GM19035 (cell line): Measurements from ENCODE around the gene TMCC2.
A peak's percentile ranks its signal among the peaks of the same experiment; 100 is the strongest.
"Not testable (repeated sequence)": the region's sequence is repeated elsewhere in the genome, so short reads cannot be mapped to it uniquely, and the experiment has no call there.

Source experiments
- ATAC-seq: cut with Tn5 transposase; IDR thresholded peaks from one replicate; pipeline ENCODE4 v1.9.1; 2021; ENCODE audit not compliant: unreplicated experiment

TMCC2 gene

GRCh38 chr1:205211839-205212536 lies 15.8 kb upstream of the TMCC2 start:
- peak; percentile 20 for ATAC-seq

- no peak for ATAC-seq
Measured at GRCh38 chr1:205214756-205215155, 13.0 kb upstream of the TMCC2 start.

- ATAC-seq = no peak
Measured at GRCh38 chr1:205216588-205216987, 11.2 kb upstream of the TMCC2 start.

GRCh38 chr1:205217418-205217817 lies 10.3 kb upstream of the TMCC2 start:
- no peak for ATAC-seq

DNA sequence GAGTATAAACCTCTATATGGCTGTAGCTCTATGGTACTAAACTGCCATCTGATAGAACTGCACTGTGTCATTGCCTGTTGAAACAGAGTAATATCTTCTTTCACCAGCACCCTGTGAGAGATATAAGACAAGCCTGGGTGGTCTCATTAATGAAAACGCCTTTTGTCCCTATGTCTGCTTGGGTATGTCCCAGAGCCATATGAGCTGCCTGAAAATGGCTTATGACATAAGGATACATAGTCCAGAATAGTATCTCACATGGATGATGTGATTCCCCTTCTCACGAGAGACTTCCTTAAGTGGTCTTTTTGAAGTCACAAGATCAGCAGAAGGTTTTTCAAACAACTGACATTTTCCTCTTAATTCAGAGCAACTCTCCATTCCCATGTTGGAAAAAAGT lies 7.3 kb upstream of the TMCC2 start:
- no peak for ATAC-seq

GRCh38 chr1:205224736-205225135 lies 3.0 kb upstream of the TMCC2 start:
- ATAC-seq = no peak

DNA sequence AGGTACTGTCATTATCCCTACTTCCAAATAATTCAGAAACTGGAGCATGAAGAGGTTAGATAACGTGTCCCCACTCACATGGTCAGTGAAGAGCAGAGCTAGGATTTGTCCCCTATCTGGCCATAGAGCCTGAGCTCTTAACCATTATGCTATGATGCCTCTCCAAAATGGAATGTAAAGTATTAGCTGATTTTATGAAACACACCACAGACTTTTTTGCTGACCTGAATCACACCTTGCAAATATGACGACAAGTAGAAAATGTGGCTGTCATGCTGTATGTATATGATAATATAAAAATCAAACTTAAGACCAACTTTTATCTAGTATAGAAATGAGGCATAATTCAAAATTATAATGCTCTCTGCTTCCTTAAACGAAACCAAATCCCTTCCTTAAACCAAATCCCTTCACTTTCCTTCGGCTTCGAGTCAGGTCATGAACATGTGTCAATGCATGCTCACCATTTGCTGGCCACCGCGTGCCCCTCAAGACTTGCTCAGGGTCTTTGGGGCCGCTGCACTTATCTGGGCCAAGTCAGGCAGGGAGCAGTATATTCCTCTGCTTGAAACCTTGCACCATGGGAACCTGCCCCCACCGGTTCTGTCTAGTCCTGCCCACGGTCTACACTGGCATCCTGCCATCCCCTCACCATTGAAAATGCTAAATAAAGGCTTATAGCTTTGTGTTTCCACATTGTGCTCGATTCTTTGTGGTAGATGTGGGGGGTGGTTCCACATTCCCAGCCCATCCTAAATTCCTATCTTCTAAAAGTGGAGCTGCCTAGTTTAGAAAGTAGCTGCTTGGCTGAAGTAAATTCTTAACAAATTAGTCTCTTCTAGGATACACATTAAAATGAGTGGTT lies 1.6 kb upstream of the TMCC2 start:
- no peak for ATAC-seq

GRCh38 chr1:205226868-205227583 lies 720 bp upstream of the TMCC2 start:
- ATAC-seq = no peak

- peak; percentile 31 for ATAC-seq
Measured at GRCh38 chr1:205228093-205228521, 361 bp downstream of the TMCC2 start.

DNA sequence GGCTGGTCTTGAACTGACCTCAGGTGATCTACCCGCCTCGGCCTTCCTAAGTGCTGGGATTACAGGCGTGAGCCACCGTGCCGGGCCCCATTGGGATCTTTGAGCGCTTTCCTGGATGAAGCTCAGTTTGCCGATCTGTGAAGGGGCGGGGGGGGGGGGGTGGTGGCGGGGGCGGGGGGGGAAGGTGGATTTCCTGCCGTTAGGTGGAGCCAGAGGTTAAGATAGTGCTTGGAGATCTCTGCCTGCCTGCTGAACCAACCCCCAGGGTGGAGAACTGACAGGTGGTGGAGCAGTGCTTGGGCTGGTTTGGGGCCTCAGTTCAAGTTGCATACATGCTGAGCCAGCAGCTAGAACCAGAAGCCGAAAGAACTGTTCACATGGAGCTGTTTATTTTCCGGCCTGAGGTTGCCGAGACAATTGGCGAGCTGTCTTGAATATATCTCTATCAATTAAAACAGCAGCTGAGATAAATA lies 1.7 kb downstream of the TMCC2 start:
- ATAC-seq = no peak

GRCh38 chr1:205229916-205230700 lies 2.4 kb downstream of the TMCC2 start:
- no peak for ATAC-seq

GRCh38 chr1:205230982-205231381 lies 3.2 kb downstream of the TMCC2 start:
- no peak for ATAC-seq

DNA sequence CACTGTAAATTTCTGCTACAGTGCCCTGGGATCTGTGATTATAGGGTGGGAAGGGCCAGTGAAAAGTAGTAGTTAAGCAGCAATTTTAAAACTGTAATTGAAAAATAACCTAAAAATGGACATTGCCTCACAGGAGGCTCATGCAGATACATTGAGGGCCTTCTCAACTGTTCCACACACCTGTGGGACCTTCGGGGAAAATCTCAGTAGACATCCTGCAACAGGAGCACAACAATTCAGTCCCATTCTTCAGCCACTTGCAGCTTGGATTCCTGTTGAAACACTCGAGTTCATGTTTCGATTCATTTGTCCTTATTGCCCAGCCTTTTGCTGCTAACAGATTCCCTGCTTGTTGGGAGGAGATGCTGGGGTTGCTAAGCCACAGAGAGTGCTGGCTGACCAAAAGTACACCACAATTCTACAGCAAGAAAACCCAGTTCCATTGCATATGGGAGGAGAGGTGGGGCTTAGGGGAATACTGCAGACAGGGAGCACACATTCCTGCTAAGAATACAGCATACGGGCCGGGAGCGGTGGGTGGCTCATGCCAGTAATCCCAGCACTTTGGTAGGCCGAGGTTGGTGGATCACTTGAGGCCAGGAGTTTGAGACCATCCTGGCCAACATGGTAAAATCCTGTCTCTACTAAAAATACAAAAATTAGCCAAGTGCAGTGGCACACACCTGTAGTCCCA lies 4.5 kb downstream of the TMCC2 start:
- no peak for ATAC-seq

DNA sequence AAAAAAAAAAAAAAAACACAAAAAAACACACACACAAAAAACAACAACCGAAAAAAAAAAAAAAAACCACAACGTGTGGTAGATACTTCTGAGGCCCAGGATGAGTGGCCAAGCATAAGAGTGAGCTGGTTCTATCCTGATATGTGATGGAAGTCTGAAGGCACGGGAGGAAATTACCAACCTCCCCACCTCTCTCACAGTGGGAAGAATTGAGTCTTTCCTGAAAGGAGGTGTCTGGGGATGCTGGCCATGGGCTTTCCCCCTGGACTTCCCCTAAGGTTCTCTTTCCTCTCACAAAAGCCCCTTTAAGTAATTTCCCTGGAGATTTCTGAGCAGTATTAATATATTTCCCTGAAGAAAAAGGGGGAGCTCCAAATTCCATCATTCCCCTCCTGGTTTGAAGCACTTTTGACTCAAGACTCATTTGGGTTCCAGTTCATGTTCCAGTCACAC lies 5.2 kb downstream of the TMCC2 start:
- ATAC-seq = no peak

DNA sequence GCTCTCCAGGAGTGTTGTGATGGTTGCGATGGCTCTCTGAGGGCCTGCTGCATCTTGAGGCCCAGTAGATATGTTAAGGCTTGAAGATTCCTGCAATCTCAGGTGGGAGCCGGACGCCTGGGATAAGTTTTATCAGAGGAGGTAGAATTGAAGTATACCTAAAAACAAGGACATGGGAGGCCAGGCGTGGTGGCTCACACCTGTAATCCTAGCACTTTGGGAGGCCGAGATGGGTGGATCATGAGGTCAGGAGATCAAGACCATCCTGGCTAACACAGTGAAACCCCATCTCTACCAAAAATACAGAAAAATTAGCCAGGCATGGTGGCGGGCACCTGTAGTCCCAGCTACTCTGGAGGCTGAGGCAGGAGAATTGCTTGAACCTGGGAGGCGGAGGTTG lies 6.2 kb downstream of the TMCC2 start:
- not testable (repeated sequence) for ATAC-seq

DNA sequence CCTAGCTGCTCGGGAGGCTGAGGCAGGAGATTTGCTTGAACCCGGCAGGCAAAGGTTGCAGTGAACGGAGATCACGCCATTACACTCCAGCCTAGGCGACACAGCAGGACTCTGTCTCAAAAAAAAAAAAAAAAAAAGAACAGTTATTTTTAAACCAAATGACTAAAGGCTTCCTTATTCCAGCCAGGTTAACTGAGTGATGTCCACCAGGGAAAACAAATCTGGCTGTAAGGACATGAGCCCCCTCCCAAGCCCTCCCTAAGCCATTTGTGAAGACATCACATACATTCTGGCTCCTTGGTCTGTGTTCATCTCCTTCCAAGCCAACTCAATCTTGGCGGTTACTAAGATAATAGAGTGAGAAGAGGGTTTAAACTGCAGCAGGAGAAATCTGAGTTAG lies 8.2 kb downstream of the TMCC2 start:
- ATAC-seq = no peak

- no peak for ATAC-seq
Measured at GRCh38 chr1:205236526-205236925, 8.8 kb downstream of the TMCC2 start.

DNA sequence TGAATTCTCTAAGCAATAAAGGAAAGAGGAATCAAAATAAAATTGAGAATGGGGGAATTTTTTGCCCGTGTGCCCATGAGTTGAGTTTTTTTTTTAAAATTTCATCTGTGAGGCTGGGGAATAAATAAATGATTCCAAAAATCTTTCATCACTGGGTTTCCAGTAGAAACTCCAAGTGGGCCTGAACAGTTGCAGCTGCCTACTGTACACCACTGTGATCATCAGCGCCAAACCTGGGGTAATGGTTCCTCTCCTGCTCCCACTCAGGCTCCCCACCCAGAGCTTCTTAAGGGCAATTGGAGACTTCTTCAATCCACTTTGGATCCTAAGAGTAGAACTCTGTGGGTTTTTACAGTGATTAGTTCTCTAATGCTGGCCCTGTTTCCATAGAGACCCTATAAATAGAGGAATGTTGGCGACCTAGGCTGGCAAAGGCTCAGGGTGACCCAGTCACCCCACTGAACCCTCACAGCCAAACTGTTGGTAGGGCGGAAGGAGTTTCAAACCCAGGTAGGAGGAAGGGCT lies 9.3 kb downstream of the TMCC2 start:
- ATAC-seq = no peak

DNA sequence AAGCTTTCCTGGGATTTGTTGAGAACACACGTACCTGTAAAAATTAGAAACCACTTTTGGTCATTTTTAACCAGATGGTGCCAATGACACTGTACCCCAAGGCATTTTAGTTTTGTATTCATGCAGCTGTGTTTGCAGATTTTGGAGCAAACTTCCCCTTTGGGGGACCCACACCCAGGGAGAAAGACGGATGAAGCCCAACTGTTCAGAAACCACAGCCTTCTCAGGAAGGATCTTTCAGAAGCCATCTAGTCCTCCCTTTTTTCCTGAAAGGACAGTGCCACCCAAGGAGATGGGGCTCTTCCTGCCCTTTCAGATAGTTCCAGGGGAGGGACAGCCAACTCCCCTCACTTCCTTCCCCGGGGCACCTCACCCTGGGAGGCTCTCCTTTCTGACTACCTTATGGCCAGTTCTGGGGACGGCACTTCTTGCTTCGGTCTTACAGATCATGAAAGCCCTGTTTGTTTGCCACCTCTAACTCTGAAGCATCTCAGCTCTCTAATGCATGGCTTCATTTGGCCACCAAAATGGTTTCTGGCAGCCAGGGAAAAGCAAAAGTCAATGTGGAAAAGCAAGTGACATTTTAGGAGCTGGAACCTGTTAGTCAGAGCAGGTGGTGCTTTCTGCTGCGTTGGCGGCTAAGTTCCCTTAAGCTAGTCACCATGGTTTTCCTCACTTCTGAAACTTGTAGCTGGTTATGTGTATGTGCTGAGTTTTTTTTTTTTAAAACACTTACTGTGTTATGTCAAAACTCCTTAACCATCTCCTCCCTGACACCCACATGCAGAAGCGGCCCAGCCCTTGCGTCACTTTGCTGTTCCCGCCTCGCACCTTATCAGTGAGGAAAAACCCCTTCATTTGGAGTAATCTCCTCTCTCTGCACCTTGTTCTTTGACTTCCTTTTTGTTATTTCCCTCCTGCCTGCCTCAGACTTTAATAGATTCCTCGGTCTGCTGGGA lies 10.1 kb downstream of the TMCC2 start:
- no peak for ATAC-seq
